GM23248 (cell line): Measurements from ENCODE around the gene CTXN3. TPM values are rescaled to one million over a fixed set of nuclear protein-coding genes. Genes with fewer than 3 reads are reported as not detected.
A peak's percentile ranks its signal among the peaks of the same experiment; 100 is the strongest.

Experiments
- DNase-seq: peaks from one replicate; pipeline ENCODE4 v3.0.0-alpha.2; 2015
- H2AFZ ChIP-seq: fragments of 200-600 bp; sonication (generic); 2 replicates; pipeline ENCODE4 v1.6.1; 2016; ENCODE audit warnings: antibody characterized with exemption
- H3F3A ChIP-seq: fragments of 200-600 bp; sonication (generic); 2 replicates; pipeline ENCODE4 v1.6.1; 2016; ENCODE audit warnings: mild to moderate bottlenecking, antibody characterized with exemption, mixed run types; ENCODE audit not compliant: insufficient read depth
- H3K27ac ChIP-seq: fragments of 200-600 bp; sonication (generic); 2 replicates; pipeline ENCODE4 v1.5.1; 2016; ENCODE audit warnings: mild to moderate bottlenecking
- H3K27me3 ChIP-seq: fragments of 200-600 bp; sonication (generic); replicated peaks from 2 replicates; pipeline ENCODE4 v1.6.1; 2016; ENCODE audit warnings: mild to moderate bottlenecking; ENCODE audit not compliant: insufficient read depth
- H3K36me3 ChIP-seq: fragments of 200-600 bp; sonication (generic); 2 replicates; pipeline ENCODE4 v1.6.1; 2016; ENCODE audit warnings: low read depth, mild to moderate bottlenecking
- H3K4me1 ChIP-seq: fragments of 200-600 bp; sonication (generic); 2 replicates; pipeline ENCODE4 v1.6.1; 2016; ENCODE audit warnings: mild to moderate bottlenecking; ENCODE audit not compliant: insufficient read depth
- H3K4me2 ChIP-seq: fragments of 200-600 bp; sonication (generic); one replicate; pipeline ENCODE4 v1.6.1; 2016; ENCODE audit warnings: mild to moderate bottlenecking; ENCODE audit not compliant: unreplicated experiment
- H3K4me3 ChIP-seq: fragments of 200-600 bp; sonication (generic); 2 replicates; pipeline ENCODE4 v1.5.1; 2016; ENCODE audit warnings: mild to moderate bottlenecking
- H3K79me2 ChIP-seq: fragments of 200-600 bp; sonication (generic); 2 replicates; pipeline ENCODE4 v1.6.1; 2016; ENCODE audit warnings: mild to moderate bottlenecking; ENCODE audit not compliant: insufficient read depth
- H3K9ac ChIP-seq: fragments of 200-600 bp; sonication (generic); 2 replicates; pipeline ENCODE4 v1.6.1; 2016; ENCODE audit warnings: mild to moderate bottlenecking
- H3K9me2 ChIP-seq: fragments of 200-600 bp; sonication (generic); 2 replicates; pipeline ENCODE4 v1.6.1; 2016; ENCODE audit warnings: mixed run types, mild to moderate bottlenecking, moderate library complexity; ENCODE audit not compliant: insufficient read depth
- H3K9me3 ChIP-seq: fragments of 200-600 bp; sonication (generic); one replicate; pipeline ENCODE4 v1.6.1; 2017; ENCODE audit warnings: low read depth
- H4K20me1 ChIP-seq: fragments of 200-600 bp; sonication (generic); 2 replicates; pipeline ENCODE4 v1.6.0; 2016; ENCODE audit not compliant: insufficient read depth
- EZH2 ChIP-seq: fragments of 200-600 bp; sonication (generic); IDR thresholded peaks from 2 replicates; pipeline ENCODE4 v1.6.1; 2018; ENCODE audit warnings: antibody characterized with exemption, mild to moderate bottlenecking; ENCODE audit not compliant: insufficient read depth, poor library complexity, severe bottlenecking
- EZH2phosphoT487 ChIP-seq: fragments of 200-600 bp; sonication (generic); IDR thresholded peaks from 2 replicates; pipeline ENCODE4 v1.6.1; 2018; ENCODE audit warnings: antibody characterized with exemption, moderate library complexity, mild to moderate bottlenecking, low read depth; ENCODE audit not compliant: insufficient read depth
- WGBS, 2 experiments: methylation state at CpG; one replicate each; pipeline ENCODE4 v1.1.6; 2015 to 2017; ENCODE audit warnings: low lambda C conversion rate in 2 of 2, low coverage in 1 of 2; ENCODE audit errors: missing lambda C conversion rate in 2 of 2; 5-methylcytosine and 5-hydroxymethylcytosine counted together
- in situ Hi-C: fragments of 300-500 bp; cut with MboI; formaldehyde crosslinking; loops from 2 replicates; pipeline ENCODE4 v1.15.0; 2020
- polyA plus RNA-seq: library from polyadenylated mRNA; unstranded; fragments of >200 nt; fragmentation: Nextera tagmentation; extraction: Ambion mirVana; gene quantifications from 2 replicates; pipeline ENCODE4 v1.2.1, GENCODE V29; 2016
- total RNA-seq: library from RNA; depleted of rRNA; stranded (reverse); fragments of >200 nt; shearing (Covaris generic); gene quantifications from 2 replicates; pipeline ENCODE4 v1.2.3, GENCODE V29; 2014; rRNA removed

Gene CTXN3
- total and polyA plus RNA-seq, 2 experiments from 2014 or later, result not detected

DNA sequence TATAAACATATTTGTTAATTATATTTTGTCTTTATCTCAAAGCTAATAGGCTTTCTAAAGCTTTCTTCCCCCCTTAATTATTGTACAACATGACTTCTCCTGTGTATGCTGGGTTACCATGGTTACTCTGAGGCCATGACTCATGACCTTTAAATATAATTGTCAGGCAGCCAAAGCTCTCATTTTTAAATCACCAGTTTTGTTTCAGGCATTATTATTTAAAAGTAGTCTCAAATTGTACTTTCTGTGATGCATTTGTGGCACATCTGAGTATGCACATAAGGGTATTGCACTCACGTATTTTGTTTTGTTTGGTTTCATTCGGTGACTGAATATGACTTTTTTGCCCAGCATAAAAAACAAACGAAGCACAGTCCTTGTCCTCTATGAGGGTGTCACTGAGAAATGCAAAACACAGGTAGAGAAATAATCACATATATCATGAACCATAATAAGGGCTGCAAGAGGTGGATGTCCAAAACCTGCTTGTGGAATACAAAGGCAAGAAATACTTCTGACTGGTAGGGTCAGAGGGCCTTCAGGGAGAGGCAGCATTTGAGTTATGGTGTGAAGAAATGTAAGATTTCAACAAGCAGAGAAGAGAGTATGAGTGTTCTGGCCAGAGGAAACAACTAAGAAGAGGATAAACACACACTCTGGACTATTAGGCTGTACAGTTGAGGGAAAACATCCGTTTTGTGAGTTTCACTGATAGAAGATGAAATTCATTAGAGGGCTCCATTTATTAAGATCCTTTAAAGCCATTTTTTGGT lies 56.4 kb downstream of the CTXN3 start:
- Histone ChIP-seq H3K4me3 (no peak overlapping the region), H3K9me2 (no peaks in the 10 kb centered on the region), H4K20me1 (no peaks in the 10 kb centered on the region), H2AFZ (no peak overlapping the region), H3K4me1 (peaks cover 12% of the 10 kb centered on the region), H3K36me3 (no peaks in the 10 kb centered on the region), H3K9me3 (no peaks in the 10 kb centered on the region), H3K4me2 (peak overlapping the region; percentile 26), H3K27ac (0 out of 2 replicates have a peak overlapping the region, but pooled peaks have one; percentile 16), H3K9ac (no peak overlapping the region), H3K79me2 (no peaks in the 10 kb centered on the region), H3F3A (0 out of 2 replicates have a peak, but pooled peaks cover 7% of the 10 kb centered on the region), H3K27me3 (peaks cover 4% of the 10 kb centered on the region; the same call in 1 of the 2 replicates)
- WGBS, 2 experiments, result 39 to 48% methylated on average over 4 of the region's 4 CpGs
- peak; percentile 95 for DNase-seq
- in situ Hi-C loops, result no loop called here
- TF ChIP-seq EZH2phosphoT487, result no peak
- TF ChIP-seq EZH2, result no peak

DNA sequence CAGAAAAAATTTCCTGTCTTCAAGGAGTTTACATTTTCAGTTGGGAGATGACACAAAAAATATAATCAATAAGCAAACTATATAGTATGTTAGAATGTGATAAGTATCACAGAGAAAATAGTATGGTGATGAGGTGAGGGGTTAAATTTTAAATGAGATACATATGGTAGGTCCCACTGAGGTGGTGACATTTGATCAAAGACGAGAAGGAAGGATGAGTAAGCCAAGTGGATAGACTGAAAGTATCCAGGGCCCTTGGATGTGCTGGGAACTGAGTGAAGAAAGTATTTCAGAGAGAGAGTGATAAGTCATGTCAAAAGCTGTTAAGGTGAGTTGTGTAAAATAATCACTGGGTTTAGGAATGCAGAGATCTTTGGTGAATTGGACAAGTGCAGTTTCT lies 57.8 kb downstream of the CTXN3 start:
- Histone ChIP-seq H3K4me2 (no peak overlapping the region), H3K9me3 (no peaks in the 10 kb centered on the region), H2AFZ (no peak overlapping the region), H3K9ac (no peak overlapping the region), H3K4me3 (no peak overlapping the region), H3F3A (0 out of 2 replicates have a peak, but pooled peaks cover 7% of the 10 kb centered on the region), H3K27me3 (peaks cover 18% of the 10 kb centered on the region), H3K9me2 (no peaks in the 10 kb centered on the region), H4K20me1 (no peaks in the 10 kb centered on the region), H3K36me3 (no peaks in the 10 kb centered on the region), H3K4me1 (peaks cover 12% of the 10 kb centered on the region), H3K27ac (no peak overlapping the region), H3K79me2 (no peaks in the 10 kb centered on the region)
- WGBS, 2 experiments, result 8 to 24% methylated on average over 1 of the region's 1 CpG
- no peak for TF ChIP-seq EZH2phosphoT487
- no peak for TF ChIP-seq EZH2
- DNase-seq, result no peak
- in situ Hi-C loops, result no loop called here

- H3K36me3 ChIP-seq, result no peaks in the 10 kb centered on the region
- H3K9me2 ChIP-seq, result no peaks in the 10 kb centered on the region
- H3K27ac ChIP-seq, result no peak overlapping the region
- in situ Hi-C loops, result no loop called here
- 56 to 68% methylated on average over 3 of the region's 3 CpGs for WGBS, 2 experiments
- no peak for DNase-seq
- H3K27me3 ChIP-seq, result peaks cover 21% of the 10 kb centered on the region
- H3K4me3 ChIP-seq, result no peak overlapping the region
- no peak overlapping the region for H3K4me2 ChIP-seq
- no peaks in the 10 kb centered on the region for H4K20me1 ChIP-seq
- no peak for TF ChIP-seq EZH2phosphoT487
- TF ChIP-seq EZH2, result no peak
- H3K79me2 ChIP-seq, result no peaks in the 10 kb centered on the region
- H3K4me1 ChIP-seq, result peaks cover 12% of the 10 kb centered on the region
- H3K9me3 ChIP-seq, result no peaks in the 10 kb centered on the region
- 0 out of 2 replicates have a peak, but pooled peaks cover 7% of the 10 kb centered on the region for H3F3A ChIP-seq
- no peak overlapping the region for H2AFZ ChIP-seq
- no peak overlapping the region for H3K9ac ChIP-seq
Observed at GRCh38 chr5:127707209-127707608, 58.3 kb downstream of the CTXN3 start.

Other genes with a start within 250 kb of the CTXN3 start
- 51.3 and 61.2 TPM in 2 replicates for gene PRRC1, start 131.4 kb upstream of the CTXN3 start, total RNA-seq
- gene PRRC1, start 131.4 kb upstream of the CTXN3 start, polyA plus RNA-seq, result 64.3 and 66.1 TPM in 2 replicates
- not detected in 2 replicates for gene CCDC192, start 54.3 kb downstream of the CTXN3 start, total RNA-seq
- 0.30 and 0.40 TPM in 2 replicates for gene CCDC192, start 54.3 kb downstream of the CTXN3 start, polyA plus RNA-seq